HL-60 (cell line): ENCODE results near the gene MMAB.

ENCODE experiments used
- SPI1 ChIP-seq: IDR thresholded peaks from 2 replicates; pipeline ENCODE4 v1.6.1; 2012; ENCODE audit warnings: low read depth, mild to moderate bottlenecking, borderline replicate concordance
- TF ChIP-seq, protein P1 (sequence below): IDR thresholded peaks from one replicate; pipeline ENCODE4 v1.5.1; 2011; ENCODE audit warnings: low read length, control low read depth, inconsistent platforms; ENCODE audit not compliant: insufficient read depth

DNA sequence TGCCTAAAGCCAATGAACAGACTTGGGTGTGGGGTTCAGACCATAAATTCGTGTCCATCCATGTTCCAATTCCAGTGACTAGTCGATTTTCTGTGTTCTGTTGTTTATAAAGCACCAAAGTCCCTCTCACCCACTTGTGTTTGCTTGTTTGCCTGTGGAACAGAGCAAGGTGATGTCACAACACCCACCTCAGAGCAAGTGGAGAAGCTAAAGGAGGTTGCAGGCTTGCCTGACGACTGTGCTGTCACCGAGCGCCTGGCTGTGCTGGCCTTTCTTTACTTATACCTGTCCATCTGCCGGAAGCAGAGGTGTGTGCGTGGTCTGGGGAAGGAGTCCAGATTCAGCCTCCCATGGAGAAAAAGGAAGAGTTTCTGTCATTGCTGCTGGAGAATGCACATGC is 6.3 kb upstream of the MMAB start:
- TF ChIP-seq, protein P1, sequence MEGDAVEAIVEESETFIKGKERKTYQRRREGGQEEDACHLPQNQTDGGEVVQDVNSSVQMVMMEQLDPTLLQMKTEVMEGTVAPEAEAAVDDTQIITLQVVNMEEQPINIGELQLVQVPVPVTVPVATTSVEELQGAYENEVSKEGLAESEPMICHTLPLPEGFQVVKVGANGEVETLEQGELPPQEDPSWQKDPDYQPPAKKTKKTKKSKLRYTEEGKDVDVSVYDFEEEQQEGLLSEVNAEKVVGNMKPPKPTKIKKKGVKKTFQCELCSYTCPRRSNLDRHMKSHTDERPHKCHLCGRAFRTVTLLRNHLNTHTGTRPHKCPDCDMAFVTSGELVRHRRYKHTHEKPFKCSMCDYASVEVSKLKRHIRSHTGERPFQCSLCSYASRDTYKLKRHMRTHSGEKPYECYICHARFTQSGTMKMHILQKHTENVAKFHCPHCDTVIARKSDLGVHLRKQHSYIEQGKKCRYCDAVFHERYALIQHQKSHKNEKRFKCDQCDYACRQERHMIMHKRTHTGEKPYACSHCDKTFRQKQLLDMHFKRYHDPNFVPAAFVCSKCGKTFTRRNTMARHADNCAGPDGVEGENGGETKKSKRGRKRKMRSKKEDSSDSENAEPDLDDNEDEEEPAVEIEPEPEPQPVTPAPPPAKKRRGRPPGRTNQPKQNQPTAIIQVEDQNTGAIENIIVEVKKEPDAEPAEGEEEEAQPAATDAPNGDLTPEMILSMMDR = no peak
- TF ChIP-seq SPI1 = no peak
